NCI-H1105 treated with DMSO at 0.1 percent for 48 hours (cell line): ENCODE measurements around the gene DUSP21.
"Not testable (repeated sequence)": the region's sequence is repeated elsewhere in the genome, so short reads cannot be mapped to it uniquely, and the experiment has no call there.

Experiments
- DNase-seq: peaks from one replicate; lab custom pipeline; 2025; lab: John Stamatoyannopoulos, UW

DUSP21 gene

GRCh38 chrX:44876086-44876485 is 32.3 kb downstream of the DUSP21 start:
- no peak for DNase-seq

DNA sequence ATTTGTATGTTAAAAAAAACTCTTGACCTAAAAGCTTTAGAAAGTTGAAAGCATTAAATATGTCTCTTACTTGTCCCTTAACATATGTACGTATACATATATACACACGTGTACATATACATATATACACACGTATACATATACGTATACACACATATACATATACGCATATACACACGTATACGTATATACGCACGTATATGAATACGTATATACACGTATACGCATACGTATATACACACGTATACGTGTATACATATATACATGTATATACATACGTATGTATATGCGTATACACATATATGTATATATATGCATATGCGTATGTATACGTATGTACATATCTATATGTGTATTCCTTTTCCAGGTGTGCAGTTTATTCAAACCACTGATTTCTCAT is 32.9 kb downstream of the DUSP21 start:
- DNase-seq, result no peak

DNA sequence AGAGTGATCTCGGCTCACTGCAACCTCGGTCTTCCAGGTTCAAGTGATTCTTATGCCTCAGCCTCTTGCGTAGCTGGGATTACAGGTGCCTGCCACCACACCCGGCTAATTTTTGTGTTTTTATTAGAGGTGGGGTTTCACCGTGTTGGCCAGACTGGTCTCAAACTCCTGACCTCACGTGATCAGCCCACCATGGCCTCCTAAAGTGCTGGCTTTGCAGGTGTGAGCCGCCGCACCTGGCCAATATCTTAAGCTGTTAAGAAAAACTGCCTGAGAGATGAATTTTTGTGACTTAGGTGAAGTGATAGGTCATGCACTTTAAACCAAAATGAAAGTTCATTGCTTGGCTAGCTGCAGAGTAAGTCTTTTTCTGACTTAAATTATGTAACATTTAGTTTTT is 35.0 kb downstream of the DUSP21 start:
- no peak for DNase-seq

DNA sequence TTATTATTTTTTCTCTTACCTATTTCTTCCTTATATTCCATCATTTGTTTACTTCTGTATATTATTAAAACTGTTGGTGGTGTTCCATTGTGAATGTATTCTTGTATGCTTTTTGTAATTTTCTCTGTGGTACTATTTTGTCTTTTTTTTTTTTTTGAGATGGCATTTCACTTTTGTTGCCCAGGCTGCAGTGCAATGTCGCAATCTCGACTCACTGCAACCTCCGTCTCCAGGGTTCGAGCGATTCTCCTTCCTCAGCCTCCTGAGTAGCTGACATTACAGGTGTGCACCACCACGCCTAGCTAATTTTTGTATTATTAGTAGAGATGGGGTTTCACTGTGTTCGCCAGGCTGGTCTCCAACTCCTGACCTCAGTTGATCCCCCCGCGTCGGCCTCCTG is 37.7 kb downstream of the DUSP21 start:
- no peak for DNase-seq

- DNase-seq, result no peak
Observed at GRCh38 chrX:44882635-44883034, 38.8 kb downstream of the DUSP21 start.

GRCh38 chrX:44884944-44885343 is 41.1 kb downstream of the DUSP21 start:
- DNase-seq, result no peak

DNA sequence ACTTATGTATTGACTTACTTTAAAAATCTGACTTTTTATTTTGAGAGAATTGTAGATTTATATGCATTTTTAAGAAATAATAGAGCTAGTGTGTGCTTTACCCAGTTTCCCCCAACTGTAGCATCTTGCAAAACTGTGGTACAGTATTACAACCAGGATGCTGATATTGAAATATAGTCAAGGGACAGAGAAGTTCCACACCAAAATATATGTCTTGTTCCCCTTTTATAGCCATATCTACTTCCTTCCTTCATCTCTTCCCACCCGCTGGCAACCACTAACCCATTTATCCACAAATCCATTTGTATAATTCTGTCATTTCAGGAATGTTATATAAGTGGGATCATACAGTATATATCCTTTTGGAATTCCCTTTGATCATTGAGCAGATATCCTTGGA is 46.0 kb downstream of the DUSP21 start:
- DNase-seq, result no peak

- no peak for DNase-seq
Observed at GRCh38 chrX:44890247-44890646, 46.4 kb downstream of the DUSP21 start.

DNA sequence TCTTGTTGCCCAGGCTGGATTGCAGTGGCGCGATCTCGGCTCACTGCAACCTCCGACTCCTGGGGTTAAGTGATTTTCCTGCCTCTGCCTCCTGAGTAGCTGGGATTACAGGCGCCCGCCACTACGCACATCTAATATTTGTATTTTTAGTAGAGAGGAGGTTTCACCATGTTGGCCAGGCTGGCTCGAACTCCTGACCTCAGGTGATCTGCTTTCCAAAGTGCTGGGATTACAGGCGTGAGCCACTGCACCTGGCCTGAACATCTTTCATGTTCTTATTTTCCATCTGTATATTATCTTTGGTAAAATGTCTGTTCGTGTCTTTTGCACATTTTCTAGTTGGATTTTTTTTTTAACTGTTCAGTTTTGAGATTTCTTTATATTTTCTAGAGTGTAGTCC is 46.9 kb downstream of the DUSP21 start:
- not testable (repeated sequence) for DNase-seq

GRCh38 chrX:44891642-44892041 is 47.8 kb downstream of the DUSP21 start:
- no peak for DNase-seq
